ENCODE data around the gene ING5.

GRCh38 chr2:241760301-241760771 is 58.5 kb downstream of the ING5 start:
- TF ChIP-seq, protein P1, sequence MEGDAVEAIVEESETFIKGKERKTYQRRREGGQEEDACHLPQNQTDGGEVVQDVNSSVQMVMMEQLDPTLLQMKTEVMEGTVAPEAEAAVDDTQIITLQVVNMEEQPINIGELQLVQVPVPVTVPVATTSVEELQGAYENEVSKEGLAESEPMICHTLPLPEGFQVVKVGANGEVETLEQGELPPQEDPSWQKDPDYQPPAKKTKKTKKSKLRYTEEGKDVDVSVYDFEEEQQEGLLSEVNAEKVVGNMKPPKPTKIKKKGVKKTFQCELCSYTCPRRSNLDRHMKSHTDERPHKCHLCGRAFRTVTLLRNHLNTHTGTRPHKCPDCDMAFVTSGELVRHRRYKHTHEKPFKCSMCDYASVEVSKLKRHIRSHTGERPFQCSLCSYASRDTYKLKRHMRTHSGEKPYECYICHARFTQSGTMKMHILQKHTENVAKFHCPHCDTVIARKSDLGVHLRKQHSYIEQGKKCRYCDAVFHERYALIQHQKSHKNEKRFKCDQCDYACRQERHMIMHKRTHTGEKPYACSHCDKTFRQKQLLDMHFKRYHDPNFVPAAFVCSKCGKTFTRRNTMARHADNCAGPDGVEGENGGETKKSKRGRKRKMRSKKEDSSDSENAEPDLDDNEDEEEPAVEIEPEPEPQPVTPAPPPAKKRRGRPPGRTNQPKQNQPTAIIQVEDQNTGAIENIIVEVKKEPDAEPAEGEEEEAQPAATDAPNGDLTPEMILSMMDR (IDR thresholded peaks at IDR 0.05) = no peak
- no peak for TF ChIP-seq ZFX (IDR thresholded peaks at IDR 0.05; ENCODE audit: borderline replicate concordance)
